KMS-11 (cell line): ENCODE results near the gene ODAD3.
"Not testable (repeated sequence)": the region's sequence is repeated elsewhere in the genome, so short reads cannot be mapped to it uniquely, and the experiment has no call there.

Experiments
- H2AFZ ChIP-seq: fragments of 200-600 bp; sonication (generic); 2 replicates; pipeline ENCODE4 v1.6.1; 2016; ENCODE audit warnings: antibody characterized with exemption, mixed run types, low read depth
- H3K27ac ChIP-seq: fragments of 200-600 bp; sonication (generic); 2 replicates; pipeline ENCODE4 v1.6.1; 2016; ENCODE audit warnings: mild to moderate bottlenecking, mixed run types
- H3K27me3 ChIP-seq: fragments of 200-600 bp; sonication (generic); 2 replicates; pipeline ENCODE4 v1.6.1; 2017; ENCODE audit warnings: mild to moderate bottlenecking, low read depth, mixed run types, moderate library complexity; ENCODE audit not compliant: insufficient read depth
- H3K36me3 ChIP-seq: fragments of 200-600 bp; sonication (generic); 2 replicates; pipeline ENCODE4 v1.6.1; 2017; ENCODE audit warnings: mild to moderate bottlenecking, mixed run types; ENCODE audit not compliant: insufficient read depth
- H3K4me1 ChIP-seq: fragments of 200-600 bp; sonication (generic); 2 replicates; pipeline ENCODE4 v1.6.1; 2016; ENCODE audit warnings: mild to moderate bottlenecking, low read depth, mixed run types; ENCODE audit not compliant: poor library complexity, severe bottlenecking
- H3K4me2 ChIP-seq: fragments of 200-600 bp; sonication (generic); 2 replicates; pipeline ENCODE4 v1.7.0; 2016; ENCODE audit warnings: mild to moderate bottlenecking, mixed run types
- H3K4me3 ChIP-seq: fragments of 200-600 bp; sonication (generic); IDR thresholded peaks from 2 replicates; pipeline ENCODE4 v1.6.1; 2017; ENCODE audit warnings: low read depth, low read length, mixed read lengths; ENCODE audit not compliant: insufficient read depth
- H3K79me2 ChIP-seq: fragments of 200-600 bp; sonication (generic); 2 replicates; pipeline ENCODE4 v1.6.1; 2016; ENCODE audit warnings: low read depth, mixed run types; ENCODE audit not compliant: insufficient read depth
- H3K9ac ChIP-seq: fragments of 200-600 bp; sonication (generic); 2 replicates; pipeline ENCODE4 v1.6.1; 2016; ENCODE audit warnings: mild to moderate bottlenecking, mixed run types
- H4K20me1 ChIP-seq: fragments of 200-600 bp; sonication (generic); 2 replicates; pipeline ENCODE4 v1.6.1; 2016; ENCODE audit warnings: mild to moderate bottlenecking, mixed run types; ENCODE audit not compliant: insufficient read depth
- TF ChIP-seq, protein P1 (sequence below): fragments of 200-600 bp; sonication (generic); conservative IDR thresholded peaks from 2 replicates; pipeline ENCODE4 v1.6.1; 2017; ENCODE audit warnings: low read depth, mild to moderate bottlenecking, antibody characterized with exemption, low read length, moderate library complexity, mixed read lengths

Gene ODAD3

DNA sequence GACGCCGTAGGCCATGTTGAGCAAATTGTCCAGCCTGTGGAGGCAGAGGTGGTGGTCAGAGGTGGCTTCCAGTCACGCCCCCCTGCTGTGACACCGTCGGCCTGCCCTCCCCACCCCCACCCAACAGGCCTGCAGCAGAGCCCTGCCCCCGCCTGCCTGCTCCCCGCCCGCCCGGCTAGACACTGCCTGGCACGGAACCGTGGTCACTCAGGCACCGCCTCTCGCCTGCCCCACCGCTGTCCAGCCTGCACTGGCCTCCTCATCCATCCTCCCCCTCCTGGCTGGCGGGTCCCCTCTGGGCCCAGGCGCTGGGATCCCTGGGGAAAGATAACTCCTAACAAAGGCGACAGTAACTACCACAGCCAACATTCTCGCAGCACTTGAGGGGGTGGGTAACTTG, 22.2 kb upstream of the ODAD3 start:
- no peak overlapping the region for H3K4me3 ChIP-seq
- TF ChIP-seq, protein P1, sequence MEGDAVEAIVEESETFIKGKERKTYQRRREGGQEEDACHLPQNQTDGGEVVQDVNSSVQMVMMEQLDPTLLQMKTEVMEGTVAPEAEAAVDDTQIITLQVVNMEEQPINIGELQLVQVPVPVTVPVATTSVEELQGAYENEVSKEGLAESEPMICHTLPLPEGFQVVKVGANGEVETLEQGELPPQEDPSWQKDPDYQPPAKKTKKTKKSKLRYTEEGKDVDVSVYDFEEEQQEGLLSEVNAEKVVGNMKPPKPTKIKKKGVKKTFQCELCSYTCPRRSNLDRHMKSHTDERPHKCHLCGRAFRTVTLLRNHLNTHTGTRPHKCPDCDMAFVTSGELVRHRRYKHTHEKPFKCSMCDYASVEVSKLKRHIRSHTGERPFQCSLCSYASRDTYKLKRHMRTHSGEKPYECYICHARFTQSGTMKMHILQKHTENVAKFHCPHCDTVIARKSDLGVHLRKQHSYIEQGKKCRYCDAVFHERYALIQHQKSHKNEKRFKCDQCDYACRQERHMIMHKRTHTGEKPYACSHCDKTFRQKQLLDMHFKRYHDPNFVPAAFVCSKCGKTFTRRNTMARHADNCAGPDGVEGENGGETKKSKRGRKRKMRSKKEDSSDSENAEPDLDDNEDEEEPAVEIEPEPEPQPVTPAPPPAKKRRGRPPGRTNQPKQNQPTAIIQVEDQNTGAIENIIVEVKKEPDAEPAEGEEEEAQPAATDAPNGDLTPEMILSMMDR: no peak
- peaks cover 6% of the 10 kb centered on the region; the same call in 1 of the 2 replicates for H3K27me3 ChIP-seq
- no peak overlapping the region for H3K27ac ChIP-seq
- H3K4me2 ChIP-seq: no peak overlapping the region
- no peaks in the 10 kb centered on the region for H3K4me1 ChIP-seq
- H3K79me2 ChIP-seq: no peaks in the 10 kb centered on the region
- no peaks in the 10 kb centered on the region for H4K20me1 ChIP-seq
- no peaks in the 10 kb centered on the region for H3K36me3 ChIP-seq
- no peak overlapping the region for H3K9ac ChIP-seq
- no peak overlapping the region for H2AFZ ChIP-seq

- Histone ChIP-seq H3K79me2 (no peaks in the 10 kb centered on the region), H3K4me2 (no peak overlapping the region), H3K9ac (no peak overlapping the region), H2AFZ (no peak overlapping the region), H3K36me3 (no peaks in the 10 kb centered on the region), H3K4me3 (no peak overlapping the region), H3K27me3 (peaks cover 6% of the 10 kb centered on the region; the same call in 1 of the 2 replicates), H3K4me1 (no peaks in the 10 kb centered on the region), H3K27ac (no peak overlapping the region), H4K20me1 (no peaks in the 10 kb centered on the region)
- TF ChIP-seq, protein P1: no peak
Observed at GRCh38 chr19:11456659-11457058, 21.7 kb upstream of the ODAD3 start.

DNA sequence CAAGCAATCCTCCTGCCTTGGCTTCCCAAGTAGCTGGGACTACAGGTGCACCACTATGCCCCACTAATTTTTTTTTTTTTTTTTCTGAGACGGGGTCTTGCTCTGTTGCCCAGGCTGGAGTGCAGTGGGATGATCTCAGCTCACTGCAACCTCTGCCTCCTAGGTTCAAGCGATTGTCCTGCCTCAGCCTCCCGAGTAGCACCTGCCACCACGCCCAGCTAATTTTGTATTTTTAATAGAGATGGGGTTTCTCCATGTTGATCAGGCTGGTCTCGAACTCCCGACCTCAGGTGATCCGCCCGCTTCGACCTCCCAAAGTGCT, 20.3 kb upstream of the ODAD3 start:
- H3K79me2 ChIP-seq, H3K27me3 ChIP-seq, H3K27ac ChIP-seq, H3K4me2 ChIP-seq, H3K9ac ChIP-seq, H3K4me3 ChIP-seq, H3K4me1 ChIP-seq, H4K20me1 ChIP-seq, H2AFZ ChIP-seq, H3K36me3 ChIP-seq: not testable (repeated sequence)

DNA sequence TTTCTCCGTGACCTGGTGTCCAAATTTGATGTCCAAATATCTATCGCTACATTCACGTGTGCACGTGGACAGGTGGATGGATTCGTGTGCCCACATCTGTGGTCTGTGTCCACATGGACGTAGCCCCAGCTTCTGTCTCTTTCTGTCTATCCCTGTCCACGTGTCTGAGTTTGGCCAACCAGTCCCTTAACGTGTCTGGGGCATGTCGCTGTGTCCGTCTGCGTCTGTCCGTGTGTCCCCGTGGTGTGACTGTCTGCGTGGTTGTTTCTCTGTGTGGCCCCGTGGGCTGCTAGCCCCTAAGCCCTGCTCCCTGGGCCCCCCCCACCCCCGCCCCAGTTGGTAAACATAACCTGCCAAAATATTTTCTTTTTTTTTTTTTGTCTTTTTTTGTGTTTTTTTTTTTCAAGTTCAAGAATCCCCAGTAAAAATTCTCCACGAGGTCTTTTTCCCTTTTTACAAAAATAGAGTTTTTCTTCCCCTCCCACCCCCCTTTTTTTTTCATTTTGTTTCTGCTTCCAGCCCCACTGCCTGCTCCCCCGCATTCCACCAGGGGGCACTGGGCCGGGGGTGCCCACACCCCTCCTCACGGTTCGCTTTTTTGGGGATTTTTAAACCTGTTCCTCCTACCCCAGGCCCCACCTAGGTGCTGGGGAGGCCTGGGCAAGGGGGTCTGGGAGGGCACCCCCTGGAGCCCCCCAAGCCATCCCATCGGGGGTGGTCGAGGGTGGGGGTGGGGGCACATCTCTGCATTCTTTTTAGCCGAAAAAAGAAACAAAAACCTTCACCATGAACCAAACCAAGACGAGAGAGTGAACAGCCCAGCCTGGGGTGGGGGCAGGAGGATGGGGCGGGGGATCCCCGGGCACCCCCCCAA, 18.8 kb upstream of the ODAD3 start:
- Histone ChIP-seq H3K4me3 (no peak overlapping the region), H3K79me2 (no peaks in the 10 kb centered on the region), H3K36me3 (no peaks in the 10 kb centered on the region), H3K4me1 (no peaks in the 10 kb centered on the region), H3K9ac (no peak overlapping the region), H2AFZ (no peak overlapping the region), H3K4me2 (no peak overlapping the region), H3K27ac (no peak overlapping the region), H4K20me1 (no peaks in the 10 kb centered on the region), H3K27me3 (no peaks in the 10 kb centered on the region; the same call in 1 of the 2 replicates)
- TF ChIP-seq, protein P1: peak; percentile 46

- Histone ChIP-seq H3K4me3 (no peak overlapping the region), H2AFZ (no peak overlapping the region), H3K4me1 (no peaks in the 10 kb centered on the region), H3K4me2 (no peak overlapping the region), H3K27me3 (no peaks in the 10 kb centered on the region; the same call in 1 of the 2 replicates), H3K36me3 (no peaks in the 10 kb centered on the region), H3K27ac (no peak overlapping the region), H4K20me1 (no peaks in the 10 kb centered on the region), H3K9ac (no peak overlapping the region), H3K79me2 (no peaks in the 10 kb centered on the region)
- TF ChIP-seq, protein P1: 0 out of 2 replicates have a peak, but pooled peaks have one; percentile 16
Observed at GRCh38 chr19:11452620-11453310, 17.8 kb upstream of the ODAD3 start.
